Fibroblast of the aortic adventitia (primary cell): ENCODE results near the gene TWIST2. TPM values are rescaled to one million over a fixed set of nuclear protein-coding genes. Genes with fewer than 3 reads are reported as not detected.

Experiments used
- DNase-seq: peaks from one replicate; pipeline ENCODE4 v3.0.0-alpha.2; 2010; ENCODE audit warnings: low read depth
- H3K4me3 ChIP-seq: 2 replicates; pipeline ENCODE4 v1.5.1; 2011; ENCODE audit warnings: low read depth, mild to moderate bottlenecking, control low read depth, low read length, moderate library complexity
- total RNA-seq: library from RNA; depleted of rRNA; stranded (reverse); fragments of >200 nt; gene quantifications from 2 replicates; pipeline ENCODE4 v1.2.3, GENCODE V29; 2012; ENCODE audit warnings: low replicate concordance
- TF ChIP-seq, protein P1 (sequence below): IDR thresholded peaks from 2 replicates; pipeline ENCODE4 v1.5.1; 2011; ENCODE audit warnings: mild to moderate bottlenecking, low read length, control low read depth, inconsistent platforms; ENCODE audit not compliant: insufficient read depth

Gene TWIST2
- total RNA-seq, 1 donor, result 64.1 TPM

- TF ChIP-seq, protein P1, sequence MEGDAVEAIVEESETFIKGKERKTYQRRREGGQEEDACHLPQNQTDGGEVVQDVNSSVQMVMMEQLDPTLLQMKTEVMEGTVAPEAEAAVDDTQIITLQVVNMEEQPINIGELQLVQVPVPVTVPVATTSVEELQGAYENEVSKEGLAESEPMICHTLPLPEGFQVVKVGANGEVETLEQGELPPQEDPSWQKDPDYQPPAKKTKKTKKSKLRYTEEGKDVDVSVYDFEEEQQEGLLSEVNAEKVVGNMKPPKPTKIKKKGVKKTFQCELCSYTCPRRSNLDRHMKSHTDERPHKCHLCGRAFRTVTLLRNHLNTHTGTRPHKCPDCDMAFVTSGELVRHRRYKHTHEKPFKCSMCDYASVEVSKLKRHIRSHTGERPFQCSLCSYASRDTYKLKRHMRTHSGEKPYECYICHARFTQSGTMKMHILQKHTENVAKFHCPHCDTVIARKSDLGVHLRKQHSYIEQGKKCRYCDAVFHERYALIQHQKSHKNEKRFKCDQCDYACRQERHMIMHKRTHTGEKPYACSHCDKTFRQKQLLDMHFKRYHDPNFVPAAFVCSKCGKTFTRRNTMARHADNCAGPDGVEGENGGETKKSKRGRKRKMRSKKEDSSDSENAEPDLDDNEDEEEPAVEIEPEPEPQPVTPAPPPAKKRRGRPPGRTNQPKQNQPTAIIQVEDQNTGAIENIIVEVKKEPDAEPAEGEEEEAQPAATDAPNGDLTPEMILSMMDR, result peak; percentile 23
- peak; percentile 48 for DNase-seq
- H3K4me3 ChIP-seq, result no peak overlapping the region
Measured at GRCh38 chr2:238874330-238875050, 26.6 kb downstream of the TWIST2 start.

DNA sequence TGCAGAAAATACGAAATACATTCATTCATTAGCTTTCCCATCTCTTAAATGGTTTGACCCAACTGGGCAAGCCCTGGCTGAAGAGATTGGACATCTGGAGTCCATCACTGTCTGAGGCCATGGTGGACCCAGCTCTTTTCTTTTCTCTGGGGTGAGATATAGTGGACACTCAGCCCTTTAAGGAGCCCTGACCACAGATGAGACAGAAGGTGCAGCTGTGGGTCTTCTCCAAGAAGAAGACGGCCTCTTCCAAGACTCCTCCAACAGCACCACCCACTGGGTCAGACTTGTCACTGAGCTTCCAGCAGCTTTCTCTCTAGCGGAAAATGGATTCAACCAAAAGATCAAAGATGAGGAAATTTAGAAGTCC is 27.2 kb downstream of the TWIST2 start:
- peak; percentile 85 for DNase-seq
- TF ChIP-seq, protein P1, result peak; percentile 60
- no peak overlapping the region for H3K4me3 ChIP-seq

DNA sequence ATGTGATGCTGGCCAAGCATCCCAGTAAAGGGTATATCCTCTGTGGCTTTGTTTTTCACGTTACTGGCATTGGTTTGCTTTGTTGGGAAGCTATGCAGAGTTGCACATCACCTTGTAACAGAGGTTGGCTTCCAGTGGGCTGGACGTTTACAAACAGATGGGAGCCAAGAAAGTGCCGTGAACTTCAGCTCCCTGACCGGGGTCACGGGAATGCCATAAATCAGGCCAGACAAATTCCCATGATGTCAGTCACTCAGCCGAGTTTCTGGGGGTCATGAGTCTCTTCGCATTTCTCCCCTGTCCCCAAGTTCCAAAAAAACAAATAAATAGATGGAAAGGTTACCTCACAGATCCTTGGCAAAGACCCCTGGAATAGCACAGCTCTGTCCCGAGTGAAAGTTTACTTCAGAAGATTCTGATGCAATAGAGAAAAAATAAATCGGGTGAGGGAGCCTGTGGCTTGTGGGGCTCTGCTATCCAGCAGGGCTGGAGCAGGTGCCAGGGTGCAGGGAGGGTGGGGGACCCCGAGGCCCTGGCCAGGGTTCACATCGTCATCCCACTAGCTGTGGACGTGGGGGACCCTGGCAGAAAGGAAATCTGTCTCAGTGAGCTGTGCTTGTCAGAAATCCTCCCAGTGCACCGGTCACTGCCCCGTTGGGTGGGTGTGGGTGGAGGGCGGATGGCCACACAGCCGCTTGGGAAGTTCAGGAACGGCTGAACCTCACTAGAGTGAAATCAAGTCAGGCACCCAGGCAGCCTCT is 27.8 kb downstream of the TWIST2 start:
- DNase-seq, result no peak
- no peak overlapping the region for H3K4me3 ChIP-seq
- TF ChIP-seq, protein P1, result no peak

DNA sequence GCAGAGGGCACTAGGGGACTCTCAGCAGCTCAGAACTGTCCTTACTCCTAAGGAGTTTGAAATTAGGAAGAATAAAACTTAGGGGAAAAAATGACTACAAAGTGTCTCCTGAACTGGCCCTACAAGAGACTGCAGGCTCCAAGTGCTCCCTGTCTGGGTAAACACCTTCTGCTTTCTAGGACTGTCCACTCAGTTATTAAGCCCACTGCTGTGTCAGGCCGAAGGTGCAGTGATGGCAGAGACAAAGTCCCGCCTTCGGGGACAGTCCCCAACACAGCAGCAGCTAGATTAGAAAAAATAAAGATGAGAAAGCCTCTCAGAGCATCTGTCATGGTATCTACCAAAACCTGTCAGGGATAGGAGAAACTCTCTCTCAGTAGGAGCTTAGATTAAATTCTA is 28.3 kb downstream of the TWIST2 start:
- TF ChIP-seq, protein P1, result no peak
- H3K4me3 ChIP-seq, result no peak overlapping the region
- DNase-seq, result no peak

DNA sequence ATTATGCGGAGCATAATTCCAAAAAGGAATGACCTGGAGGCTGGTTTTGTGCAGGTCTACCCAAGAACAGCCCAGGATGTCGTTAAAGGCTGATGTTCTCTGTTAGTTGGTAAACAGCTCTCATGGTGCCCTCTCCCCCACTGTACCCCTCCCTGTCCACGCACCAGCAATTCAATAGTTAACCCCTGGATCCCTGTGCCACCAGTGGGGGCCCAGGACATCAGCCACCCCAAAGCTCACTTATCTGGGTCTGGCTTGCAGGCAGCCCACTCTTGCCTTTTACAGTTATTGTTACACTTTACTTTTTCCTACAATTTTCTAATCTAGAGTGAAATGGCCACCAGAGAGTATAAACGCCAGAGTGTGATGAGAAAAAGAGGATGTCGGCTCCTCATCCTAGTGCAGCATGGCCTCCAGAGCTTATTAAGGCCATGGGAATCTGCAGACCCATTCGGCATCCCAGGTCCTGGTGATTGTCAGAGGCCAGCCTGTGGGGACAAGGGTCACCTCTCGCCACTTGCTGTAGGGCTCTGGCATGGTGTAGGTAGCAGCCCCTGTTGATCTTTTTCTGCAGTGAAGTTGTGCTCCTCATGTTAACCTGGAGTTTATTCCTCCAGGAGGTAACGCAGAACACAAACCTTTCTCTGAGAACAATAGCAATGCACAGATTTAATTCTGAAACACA is 30.3 kb downstream of the TWIST2 start:
- TF ChIP-seq, protein P1, result no peak
- no peak overlapping the region for H3K4me3 ChIP-seq
- no peak for DNase-seq

GRCh38 chr2:238879043-238879442 is 31.2 kb downstream of the TWIST2 start:
- DNase-seq, result no peak
- no peak overlapping the region for H3K4me3 ChIP-seq
- TF ChIP-seq, protein P1, result no peak
